K562 (cell line): ENCODE data around the gene SYCP2. TPM values are rescaled to one million over a fixed set of nuclear protein-coding genes. Genes with fewer than 3 reads are reported as not detected.

Experiments used
- ATAC-seq: fragments of 200-7000 bp; cut with Tn5 transposase; 3 replicates; pipeline ENCODE4 v1.9.1; 2020; ENCODE audit warnings: moderate library complexity
- BruUV-seq: library from RNA; stranded (reverse); fragments of 400-500 nt; replicated peaks from 2 replicates; lab custom pipeline; 2021; lab: Mats Ljungman, UMichigan
- CTCF ChIA-PET: fragments of 300-600 bp; formaldehyde crosslinking; extraction: SDS; loops from one replicate; lab custom pipeline; 2021; ENCODE audit warnings: low intra/inter-chr PET ratio; lab: Yijun Ruan, JAX
- POLR2A ChIA-PET: fragments of 300-600, 350-650 bp; sonication (Branson Sonifier 250); formaldehyde crosslinking; extraction: SDS; loops from one replicate; lab custom pipeline; 2021; ENCODE audit warnings: antibody characterized with exemption, inconsistent platforms; lab: Yijun Ruan, JAX
- DNase-seq, 4 experiments: peaks; one replicate each; pipeline versions ENCODE4 v3.0.0 to v3.0.0-alpha.2; 2011 to 2018; ENCODE audit warnings: low spot score in 3 of 4, mixed read lengths in 3 of 4; ENCODE audit errors: extremely low read depth in 1 of 4
- FAIRE-seq: peaks from 2 replicates; lab custom pipeline; 2011; peaks lifted over from hg19 to GRCh38; lab: Jason Lieb, UNC
- H2AFZ ChIP-seq: 2 replicates; pipeline ENCODE4 v1.6.0; 2011; ENCODE audit warnings: low read depth, low read length, control low read depth, inconsistent platforms
- H3K27ac ChIP-seq: fragments of 200-600 bp; 3 replicates; pipeline ENCODE4 v1.8.0; 2011; ENCODE audit warnings: low read depth, mild to moderate bottlenecking, control low read depth, inconsistent platforms, low read length, moderate library complexity, mixed read lengths; ENCODE audit errors: extremely low read depth
- H3K27me3 ChIP-seq, 2 experiments: fragments of 300-600 bp in 1 of 2; 2 replicates in 1 of 2; 3 replicates in 1 of 2; pipeline versions ENCODE4 v1.6.0 to v1.8.0; 2011; ENCODE audit warnings: inconsistent platforms in 2 of 2, low read length in 2 of 2, mild to moderate bottlenecking in 1 of 2, mixed read lengths in 1 of 2, moderate library complexity in 1 of 2; ENCODE audit not compliant: control insufficient read depth in 2 of 2, insufficient read depth in 2 of 2
- H3K36me3 ChIP-seq: fragments of 300-600 bp; 3 replicates; pipeline ENCODE4 v1.8.0; 2011; ENCODE audit warnings: mild to moderate bottlenecking, low read length, inconsistent platforms; ENCODE audit not compliant: control insufficient read depth, insufficient read depth
- H3K4me1 ChIP-seq, 2 experiments: fragments of 200-600 bp in 1 of 2; replicated peaks in 1 of 2; 2 replicates in 1 of 2; 3 replicates in 1 of 2; pipeline versions ENCODE4 v1.5.1 to v1.8.0; 2011; ENCODE audit warnings: inconsistent platforms in 2 of 2, low read length in 2 of 2, mild to moderate bottlenecking in 1 of 2, mixed read lengths in 1 of 2, moderate library complexity in 1 of 2; ENCODE audit not compliant: control insufficient read depth in 2 of 2, insufficient read depth in 2 of 2
- H3K4me2 ChIP-seq: 2 replicates; pipeline ENCODE4 v1.6.1; 2011; ENCODE audit warnings: low read length, control low read depth, inconsistent platforms, mixed read lengths; ENCODE audit not compliant: insufficient read depth
- H3K4me3 ChIP-seq: fragments of 200-600 bp; sonication (generic), shearing (Covaris generic); 2 replicates; pipeline ENCODE4 v1.5.1; 2016; ENCODE audit warnings: control low read depth, inconsistent platforms
- H3K79me2 ChIP-seq: fragments of 200-600 bp; 3 replicates; pipeline ENCODE4 v1.8.0; 2011; ENCODE audit warnings: low read length, inconsistent platforms; ENCODE audit not compliant: control insufficient read depth, insufficient read depth
- H3K9ac ChIP-seq, 2 experiments: 2 replicates each; pipeline versions ENCODE4 v1.6.0 to v1.6.1; 2011; ENCODE audit warnings: low read depth in 2 of 2, low read length in 2 of 2, control low read depth in 1 of 2, inconsistent platforms in 1 of 2, mild to moderate bottlenecking in 1 of 2, mixed read lengths in 1 of 2; ENCODE audit not compliant: insufficient read depth in 1 of 2
- H3K9me1 ChIP-seq: one replicate; pipeline ENCODE4 v1.6.0; 2011; ENCODE audit warnings: inconsistent platforms, mild to moderate bottlenecking, low read length, moderate library complexity; ENCODE audit not compliant: control insufficient read depth, insufficient read depth
- H3K9me3 ChIP-seq: replicated peaks from 2 replicates; pipeline ENCODE4 v1.5.1; 2011; ENCODE audit warnings: low read depth, low read length, inconsistent platforms; ENCODE audit not compliant: control insufficient read depth, insufficient read depth
- H4K20me1 ChIP-seq: replicated peaks from 2 replicates; pipeline ENCODE4 v1.6.1; 2011; ENCODE audit warnings: low read length, inconsistent platforms, mixed read lengths; ENCODE audit not compliant: control insufficient read depth, insufficient read depth
- KLF10 ChIP-seq: fragments of 250-450 bp; sonication (Bioruptor Pico); IDR thresholded peaks from 2 replicates; pipeline ENCODE4 v1.6.1; 2021; ENCODE audit warnings: matching md5 sums
- MTA1 ChIP-seq: fragments of 450-650 bp; IDR thresholded peaks from 2 replicates; pipeline ENCODE4 v1.6.1; 2017; ENCODE audit warnings: borderline replicate concordance
- PTTG1 ChIP-seq: fragments of 450-650 bp; IDR thresholded peaks from 2 replicates; pipeline ENCODE4 v1.6.1; 2016; ENCODE audit warnings: low read depth, mild to moderate bottlenecking, missing genetic modification characterization, missing compliant biosample characterization
- SMAD4 ChIP-seq: fragments of 250-450 bp; sonication (Bioruptor Pico); conservative IDR thresholded peaks from 2 replicates; pipeline ENCODE4 v1.8.0; 2021; ENCODE audit warnings: inconsistent platforms, mild to moderate bottlenecking, moderate library complexity
- ZNF280A ChIP-seq: fragments of 450-650 bp; IDR thresholded peaks from 2 replicates; pipeline ENCODE4 v1.6.1; 2018; ENCODE audit warnings: mild to moderate bottlenecking, low read depth; ENCODE audit not compliant: partially characterized antibody
- WGBS: fragments of 100-300 bp; shearing (Covaris generic); methylation state at CpG from one replicate; pipeline ENCODE4 v1.1.6; 2016; ENCODE audit warnings: low coverage, mixed read lengths; ENCODE audit not compliant: insufficient coverage; ENCODE audit errors: missing lambda C conversion rate; 5-methylcytosine and 5-hydroxymethylcytosine counted together
- in situ Hi-C: fragments of 300-500 bp; cut with MboI; formaldehyde crosslinking; loops from 4 replicates; pipeline ENCODE4 v1.15.0; 2018; ENCODE audit warnings: inconsistent platforms, mixed read lengths
- intact Hi-C: fragments of 100-400 bp; cut with micrococcal nuclease; formaldehyde crosslinking; loops from 2 replicates; pipeline ENCODE4 v1.14.2; 2022
- polyA plus RNA-seq, 8 experiments: library from polyadenylated mRNA; depleted of rRNA in 4 of 8; stranded (reverse) in 5 of 8; unstranded in 3 of 8; fragments of >200 nt; fragmentation: Nextera tagmentation in 2 of 8; fragmentation: Illumina TruSeq in 1 of 8; extraction: Ambion mirVana in 2 of 8; extraction: Trizol in 1 of 8; gene quantifications; 2 replicates each; pipeline versions ENCODE4 v1.2.1 to v1.2.3, GENCODE V29; 2011 to 2014; ENCODE audit warnings: inconsistent platforms in 1 of 8, missing spikeins in 1 of 8
- total RNA-seq, 7 experiments: library from RNA; depleted of rRNA in 6 of 7; stranded (reverse); fragments of >200 nt in 6 of 7; fragmentation: Illumina TruSeq in 2 of 7; extraction: Trizol in 2 of 7; gene quantifications; 2 replicates each; pipeline versions ENCODE4 v1.2.1 to v1.2.3, GENCODE V29; 2011 to 2021; ENCODE audit warnings: low replicate concordance in 1 of 7
- TF ChIP-seq, protein P1 (sequence below): fragments of 250-450 bp; sonication (Bioruptor Pico); IDR thresholded peaks from 2 replicates; pipeline ENCODE4 v1.8.0; 2022; ENCODE audit warnings: inconsistent platforms

SYCP2 gene
- total and polyA plus RNA-seq, 9 of the 15 experiments (the other 6 are each of a cell fraction or from before 2014, with no cell fraction given) = 0.24 to 1.6 (median 0.67) TPM

DNA sequence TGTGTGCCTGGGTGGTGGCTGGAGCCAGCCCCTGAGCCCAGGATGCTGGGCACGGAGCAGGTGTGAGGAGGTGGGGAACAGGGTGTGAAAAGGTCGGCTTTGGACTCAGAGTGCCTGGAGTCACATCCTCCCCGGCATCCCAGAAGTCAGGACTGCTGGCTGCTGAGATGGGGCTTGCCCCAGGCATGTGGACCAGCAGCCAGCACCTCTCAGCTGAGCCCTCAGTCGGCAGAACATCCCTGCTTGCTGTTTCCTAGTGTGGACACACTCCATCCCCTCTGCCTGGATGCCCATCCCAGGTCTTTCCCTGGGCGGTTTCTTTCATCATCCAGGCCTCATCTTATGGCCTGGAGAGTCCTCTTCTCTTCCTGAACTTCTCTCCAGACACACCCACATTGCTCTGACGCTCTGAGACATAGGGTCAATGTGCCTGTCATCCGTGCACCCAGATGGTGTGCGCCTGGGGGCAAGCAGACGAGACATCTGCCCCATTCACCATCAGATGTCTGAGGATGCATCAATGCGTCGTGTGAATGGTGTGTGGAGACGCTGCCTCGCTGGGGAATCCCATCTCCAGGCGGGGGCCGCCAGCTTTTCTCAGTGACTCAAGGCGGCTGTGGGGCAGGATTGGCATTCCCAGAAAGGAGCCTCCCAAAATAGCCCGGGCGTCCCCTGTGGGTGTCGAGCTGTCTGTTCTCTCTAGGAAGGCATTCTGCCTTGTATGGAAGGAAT, 104.2 kb downstream of the SYCP2 start:
- ChIA-PET CTCF (no interaction called here), POLR2A (no interaction called here)
- ATAC-seq (no peak), DNase-seq (no peak), FAIRE-seq (no peak)
- intact Hi-C loops = no loop called here
- H3K4me3 ChIP-seq = no peak overlapping the region
- no peak overlapping the region for H3K9ac ChIP-seq
- H2AFZ ChIP-seq = no peak overlapping the region
- no peaks in the 10 kb centered on the region for H3K4me1 ChIP-seq
- H3K36me3 ChIP-seq = no peaks in the 10 kb centered on the region
- no peaks in the 10 kb centered on the region; the same call in 1 of the 2 replicates for H4K20me1 ChIP-seq
- in situ Hi-C loops = loop anchor here (10.0 kb wide), 1 partner anchor 1956 kb away; no protein-coding TSS in a partner anchor
- BruUV-seq = no TSS peak
- H3K79me2 ChIP-seq = no peaks in the 10 kb centered on the region
- no peak overlapping the region for H3K4me2 ChIP-seq
- under 1% methylated on average over 19 of the region's 19 CpGs for WGBS
- no peak overlapping the region for H3K27ac ChIP-seq
- H3K9me3 ChIP-seq = no peaks in the 10 kb centered on the region
- TF ChIP-seq KLF10 (no peak), PTTG1 (tag) (no peak), MTA1 (no peak), ZNF280A (no peak), SMAD4 (no peak)
- TF ChIP-seq, protein P1, sequence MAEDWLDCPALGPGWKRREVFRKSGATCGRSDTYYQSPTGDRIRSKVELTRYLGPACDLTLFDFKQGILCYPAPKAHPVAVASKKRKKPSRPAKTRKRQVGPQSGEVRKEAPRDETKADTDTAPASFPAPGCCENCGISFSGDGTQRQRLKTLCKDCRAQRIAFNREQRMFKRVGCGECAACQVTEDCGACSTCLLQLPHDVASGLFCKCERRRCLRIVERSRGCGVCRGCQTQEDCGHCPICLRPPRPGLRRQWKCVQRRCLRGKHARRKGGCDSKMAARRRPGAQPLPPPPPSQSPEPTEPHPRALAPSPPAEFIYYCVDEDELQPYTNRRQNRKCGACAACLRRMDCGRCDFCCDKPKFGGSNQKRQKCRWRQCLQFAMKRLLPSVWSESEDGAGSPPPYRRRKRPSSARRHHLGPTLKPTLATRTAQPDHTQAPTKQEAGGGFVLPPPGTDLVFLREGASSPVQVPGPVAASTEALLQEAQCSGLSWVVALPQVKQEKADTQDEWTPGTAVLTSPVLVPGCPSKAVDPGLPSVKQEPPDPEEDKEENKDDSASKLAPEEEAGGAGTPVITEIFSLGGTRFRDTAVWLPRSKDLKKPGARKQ (CRISPR knock-in tag) = no peak
- H3K27me3 ChIP-seq = no peaks in the 10 kb centered on the region; a peak in 2 of 5 replicates
- no peaks in the 10 kb centered on the region for H3K9me1 ChIP-seq
